GM23248 (cell line): ENCODE measurements around the gene KIF13A.

Experiments used
- EZH2 ChIP-seq: fragments of 200-600 bp; sonication (generic); IDR thresholded peaks from 2 replicates; pipeline ENCODE4 v1.6.1; 2018; ENCODE audit warnings: antibody characterized with exemption, mild to moderate bottlenecking; ENCODE audit not compliant: insufficient read depth, poor library complexity, severe bottlenecking
- EZH2phosphoT487 ChIP-seq: fragments of 200-600 bp; sonication (generic); IDR thresholded peaks from 2 replicates; pipeline ENCODE4 v1.6.1; 2018; ENCODE audit warnings: antibody characterized with exemption, moderate library complexity, mild to moderate bottlenecking, low read depth; ENCODE audit not compliant: insufficient read depth

DNA sequence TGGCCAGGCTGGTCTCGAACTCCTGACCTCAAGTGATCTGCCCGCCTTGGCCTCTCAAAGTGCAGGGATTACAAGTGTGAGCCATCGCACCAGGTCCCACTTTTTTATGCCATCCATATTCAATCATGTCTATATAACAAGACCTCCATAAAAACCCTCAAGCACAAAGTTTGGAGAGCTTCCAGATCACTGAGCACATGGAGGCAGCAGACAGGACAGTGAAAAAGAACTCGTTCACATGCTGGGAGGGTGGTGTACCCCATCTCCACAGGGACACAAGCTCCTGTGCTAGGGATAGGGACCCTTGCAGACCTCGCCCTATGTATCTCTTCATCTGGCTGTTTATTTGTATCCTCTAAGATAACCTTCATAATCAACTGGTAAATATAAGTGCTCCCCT lies 30.3 kb downstream of the KIF13A start:
- TF ChIP-seq EZH2phosphoT487 (no peak), EZH2 (no peak)
